Measurements from ENCODE around the gene LRRC37A. TPM values are rescaled to one million over a fixed set of nuclear protein-coding genes. Genes with fewer than 3 reads are reported as not detected.
"Not testable (repeated sequence)": the region's sequence is repeated elsewhere in the genome, so short reads cannot be mapped to it uniquely, and the experiment has no call there.

LRRC37A gene
- total RNA-seq (1 to 10 TPM in 7 of 10 donors, under 1 TPM in 3; 0.19 to 4.1 (median 1.2) TPM), polyA plus RNA-seq (1 to 10 TPM in 1 of 2 donors, under 1 TPM in 1; 0.36 to 1.8 TPM)
- long read RNA-seq, donor 1, partial matches to known transcripts: 1 of 1 reads
- long read RNA-seq, donor 1, other reads (novel, unspliced or antisense): 0 of 1 reads
- long read RNA-seq, donor 2, partial matches to known transcripts: 1 of 2 reads
- long read RNA-seq, donor 2, other reads (novel, unspliced or antisense): 1 of 2 reads
- long read RNA-seq, donor 3, partial matches to known transcripts: 0 of 1 reads
- long read RNA-seq, donor 3, other reads (novel, unspliced or antisense): 1 of 1 reads

GRCh38 chr17:46294831-46295230 lies at the start of gene LRRC37A:
LRRC37A (plus strand) TSS chr17:46295131; CDS start chr17:46295134, 3 bp downstream.
- H3K27me3 ChIP-seq; intact Hi-C loops (cut with DNase I): not testable (repeated sequence)

DNA sequence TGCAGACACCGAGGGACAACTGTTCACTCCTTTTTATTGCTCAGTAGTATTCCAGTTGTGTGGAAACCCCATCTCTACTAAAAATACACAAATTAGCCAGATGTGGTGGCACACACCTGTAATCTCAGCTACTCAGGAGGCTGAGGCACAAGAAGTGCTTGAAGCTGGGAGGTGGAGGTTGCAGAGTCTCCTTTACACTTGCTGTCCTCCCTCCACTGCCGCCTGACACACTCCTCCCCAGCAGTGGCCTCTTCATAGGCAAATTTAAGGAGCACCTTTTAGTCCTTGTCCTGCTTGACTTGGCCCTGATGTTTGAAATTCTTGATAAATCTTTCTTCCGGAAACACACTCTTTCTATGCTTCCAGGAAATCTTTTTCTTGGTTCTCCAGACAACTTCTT lies 45.8 kb upstream of the LRRC37A start:
- H3K4me3 ChIP-seq; H3K27ac ChIP-seq; H3K27me3 ChIP-seq; ATAC-seq; intact Hi-C loops (cut with DNase I); DNase-seq; H3K36me3 ChIP-seq; H3K9me3 ChIP-seq; H3K4me1 ChIP-seq: not testable (repeated sequence)
- 81 to 89% methylated on average over 3 of the region's 3 CpGs for WGBS, 2 donors

More at GRCh38 chr17:46294831-46295230, at the start of gene LRRC37A:
- H3K4me3 ChIP-seq, H3K9me3 ChIP-seq, DNase-seq, H3K27ac ChIP-seq, ATAC-seq, H3K4me1 ChIP-seq, H3K36me3 ChIP-seq: not testable (repeated sequence)
- WGBS, 2 donors: no CpG with 5 or more reads among the region's 16 CpGs

- WGBS, 2 donors: 93 to 94% methylated on average over 19 to 23 of the region's 31 CpGs
- H3K27me3 ChIP-seq; H3K4me1 ChIP-seq; H3K9me3 ChIP-seq; H3K4me3 ChIP-seq; DNase-seq; H3K27ac ChIP-seq; H3K36me3 ChIP-seq; intact Hi-C loops (cut with DNase I); ATAC-seq: not testable (repeated sequence)
These were observed 42.1 kb upstream of the LRRC37A start for GRCh38 chr17:46252804-46253203.

DNA sequence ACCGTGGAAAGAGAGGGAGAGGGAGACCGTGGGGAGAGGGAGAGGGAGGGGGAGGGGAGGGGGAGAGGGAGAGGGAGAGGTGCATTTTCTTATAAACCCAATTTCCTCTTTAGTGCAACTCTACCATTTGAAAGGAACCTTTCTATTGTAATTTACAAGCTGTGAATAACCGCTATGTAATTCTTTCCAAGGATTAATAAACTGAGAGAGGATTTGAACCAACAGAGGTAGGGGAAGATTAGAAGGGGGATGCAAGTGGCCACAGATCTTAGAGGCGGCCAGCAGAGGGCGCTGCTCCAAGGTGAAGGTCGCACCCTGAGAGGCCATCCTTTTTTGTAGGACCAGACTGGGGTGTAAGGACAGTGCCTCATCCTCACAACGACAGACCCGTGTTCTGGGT lies 41.2 kb upstream of the LRRC37A start:
- H3K27me3 ChIP-seq; H3K27ac ChIP-seq; H3K4me1 ChIP-seq; H3K9me3 ChIP-seq; H3K4me3 ChIP-seq; H3K36me3 ChIP-seq; intact Hi-C loops (cut with DNase I): not testable (repeated sequence)
- TF ChIP-seq, protein P1, sequence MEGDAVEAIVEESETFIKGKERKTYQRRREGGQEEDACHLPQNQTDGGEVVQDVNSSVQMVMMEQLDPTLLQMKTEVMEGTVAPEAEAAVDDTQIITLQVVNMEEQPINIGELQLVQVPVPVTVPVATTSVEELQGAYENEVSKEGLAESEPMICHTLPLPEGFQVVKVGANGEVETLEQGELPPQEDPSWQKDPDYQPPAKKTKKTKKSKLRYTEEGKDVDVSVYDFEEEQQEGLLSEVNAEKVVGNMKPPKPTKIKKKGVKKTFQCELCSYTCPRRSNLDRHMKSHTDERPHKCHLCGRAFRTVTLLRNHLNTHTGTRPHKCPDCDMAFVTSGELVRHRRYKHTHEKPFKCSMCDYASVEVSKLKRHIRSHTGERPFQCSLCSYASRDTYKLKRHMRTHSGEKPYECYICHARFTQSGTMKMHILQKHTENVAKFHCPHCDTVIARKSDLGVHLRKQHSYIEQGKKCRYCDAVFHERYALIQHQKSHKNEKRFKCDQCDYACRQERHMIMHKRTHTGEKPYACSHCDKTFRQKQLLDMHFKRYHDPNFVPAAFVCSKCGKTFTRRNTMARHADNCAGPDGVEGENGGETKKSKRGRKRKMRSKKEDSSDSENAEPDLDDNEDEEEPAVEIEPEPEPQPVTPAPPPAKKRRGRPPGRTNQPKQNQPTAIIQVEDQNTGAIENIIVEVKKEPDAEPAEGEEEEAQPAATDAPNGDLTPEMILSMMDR (IDR thresholded peaks at IDR 0.05): peak in 8 of 9 donors; percentile 42 to 70 (median 64)
- DNase-seq (peak; percentile 53 to 75), ATAC-seq (peak in 5 of 8 donors; percentile 67 to 93 (median 87))
- 29 to 36% methylated on average over 8 of the region's 8 CpGs for WGBS, 2 donors

- H3K27me3 ChIP-seq; H3K27ac ChIP-seq; H3K9me3 ChIP-seq; H3K4me3 ChIP-seq; DNase-seq; intact Hi-C loops (cut with DNase I); H3K4me1 ChIP-seq; H3K36me3 ChIP-seq: not testable (repeated sequence)
- WGBS, 2 donors: 97 to 98% methylated on average over 5 of the region's 6 CpGs
- ATAC-seq: peak in 1 of 8 donors; percentile 6
These were observed 40.7 kb upstream of the LRRC37A start for GRCh38 chr17:46254215-46254614.

- DNase-seq; intact Hi-C loops (cut with DNase I); H3K9me3 ChIP-seq; H3K4me3 ChIP-seq; H3K27me3 ChIP-seq; H3K4me1 ChIP-seq; H3K27ac ChIP-seq; H3K36me3 ChIP-seq; ATAC-seq: not testable (repeated sequence)
- 91 to 98% methylated on average over 1 of the region's 1 CpG for WGBS, 2 donors
These were observed 38.6 kb upstream of the LRRC37A start for GRCh38 chr17:46256369-46256768.

Data from heart right ventricle (tissue), 16 donors.